HCT116 (cell line): ENCODE data around the gene IL10RB. TPM values are rescaled to one million over a fixed set of nuclear protein-coding genes. Genes with fewer than 3 reads are reported as not detected.

Experiments
- ATAC-seq: fragments of 200-7000 bp; cut with Tn5 transposase; 2 replicates; pipeline ENCODE4 v1.9.1; 2020; ENCODE audit warnings: mild to moderate bottlenecking, moderate library complexity
- BruUV-seq: library from RNA; stranded (reverse); fragments of 400-500 nt; replicated peaks from 2 replicates; lab custom pipeline; 2021; lab: Mats Ljungman, UMichigan
- CTCF ChIA-PET: fragments of 300-600 bp; sonication (Branson Sonifier 250); formaldehyde crosslinking; loops from one replicate; lab custom pipeline; 2021; ENCODE audit warnings: antibody characterized with exemption; lab: Charles Lee
- POLR2A ChIA-PET: fragments of 300-600, 350-600 bp; sonication (Branson Sonifier 250); formaldehyde crosslinking; loops from one replicate; lab custom pipeline; 2021; ENCODE audit warnings: antibody characterized with exemption; lab: Charles Lee
- RAD21 ChIA-PET, 2 experiments: fragments of 300-600 bp; sonication (Branson Sonifier 250); formaldehyde crosslinking; loops; one replicate each; lab custom pipeline; 2023; ENCODE audit warnings: low total read pairs in 2 of 2; ENCODE audit not compliant: uncharacterized antibody in 2 of 2, unreplicated experiment in 2 of 2, low non-redundant PET in 1 of 2; lab: Charles Lee
- DNase-seq: peaks from one replicate; pipeline ENCODE4 v3.0.0-alpha.2; 2010; ENCODE audit warnings: low read depth, low spot score
- H2AFZ ChIP-seq: fragments of 200-600 bp; shearing (Covaris generic), sonication (generic); 2 replicates; pipeline ENCODE4 v1.6.1; 2017; ENCODE audit warnings: low read depth, mixed run types, mixed read lengths, antibody characterized with exemption, low read length; ENCODE audit not compliant: poor library complexity, severe bottlenecking
- H3K27ac ChIP-seq: 2 replicates; pipeline ENCODE4 v1.5.1; 2012; ENCODE audit warnings: low read depth, low read length
- H3K27me3 ChIP-seq: fragments of 200-600 bp; sonication (generic); 2 replicates; pipeline ENCODE4 v1.6.1; 2016; ENCODE audit warnings: mixed run types, low read length, mixed read lengths; ENCODE audit not compliant: insufficient read depth
- H3K36me3 ChIP-seq, 2 experiments: fragments of 200-500 bp in 1 of 2; fragments of 200-600 bp in 1 of 2; sonication (Bioruptor generic) in 1 of 2; sonication (generic) in 1 of 2; 2 replicates each; pipeline versions ENCODE4 v1.5.1 to v1.6.1; 2014 to 2016; ENCODE audit warnings: low read length in 2 of 2, inconsistent platforms in 1 of 2, mixed read lengths in 1 of 2, mixed run types in 1 of 2; ENCODE audit not compliant: insufficient read depth in 2 of 2, control insufficient read depth in 1 of 2
- H3K4me1 ChIP-seq, 2 experiments: fragments of 200-600 bp in 1 of 2; sonication (generic) in 1 of 2; 2 replicates each; pipeline versions ENCODE4 v1.5.1 to v1.6.1; 2012 to 2017; ENCODE audit warnings: low read length in 2 of 2, inconsistent platforms in 1 of 2, mild to moderate bottlenecking in 1 of 2, mixed read lengths in 1 of 2, mixed run types in 1 of 2, moderate library complexity in 1 of 2; ENCODE audit not compliant: insufficient read depth in 2 of 2, control insufficient read depth in 1 of 2
- H3K4me2 ChIP-seq: fragments of 200-600 bp; sonication (generic); 2 replicates; pipeline ENCODE4 v1.6.1; 2017; ENCODE audit warnings: mixed run types, low read length, mixed read lengths
- H3K4me3 ChIP-seq, 2 experiments: fragments of 200-600 bp in 1 of 2; sonication (generic) in 1 of 2; replicated peaks in 1 of 2; 2 replicates each; pipeline ENCODE4 v1.5.1; 2011 to 2016; ENCODE audit warnings: low read length in 2 of 2, control low read depth in 1 of 2, low read depth in 1 of 2, mild to moderate bottlenecking in 1 of 2, mixed read lengths in 1 of 2, mixed run types in 1 of 2
- H3K79me2 ChIP-seq: fragments of 200-600 bp; sonication (generic); 2 replicates; pipeline ENCODE4 v1.6.1; 2017; ENCODE audit warnings: mild to moderate bottlenecking, mixed run types, low read length, moderate library complexity, mixed read lengths; ENCODE audit not compliant: insufficient read depth
- H3K9ac ChIP-seq: fragments of 200-600 bp; sonication (generic); 2 replicates; pipeline ENCODE4 v1.6.1; 2016; ENCODE audit warnings: low read length, mixed read lengths
- H3K9me2 ChIP-seq: fragments of 200-600 bp; sonication (generic), shearing (Covaris generic); 2 replicates; pipeline ENCODE4 v1.6.1; 2017; ENCODE audit warnings: mixed run types, mild to moderate bottlenecking, moderate library complexity; ENCODE audit not compliant: insufficient read depth
- H3K9me3 ChIP-seq, 2 experiments: fragments of 200-500 bp in 1 of 2; fragments of 200-600 bp in 1 of 2; sonication (Bioruptor generic) in 1 of 2; sonication (generic) in 1 of 2; 2 replicates each; pipeline ENCODE4 v1.6.1; 2014 to 2017; ENCODE audit warnings: low read length in 2 of 2, mixed read lengths in 2 of 2, inconsistent platforms in 1 of 2, low read depth in 1 of 2, mild to moderate bottlenecking in 1 of 2, mixed run types in 1 of 2, moderate library complexity in 1 of 2; ENCODE audit not compliant: control insufficient read depth in 1 of 2, insufficient read depth in 1 of 2
- H4K20me1 ChIP-seq: fragments of 200-600 bp; sonication (generic), shearing (Covaris generic); 2 replicates; pipeline ENCODE4 v1.6.1; 2017; ENCODE audit warnings: mixed run types, mild to moderate bottlenecking, moderate library complexity; ENCODE audit not compliant: insufficient read depth
- ATF3 ChIP-seq: IDR thresholded peaks from 2 replicates; pipeline ENCODE4 v1.6.1; 2012
- CBX3 ChIP-seq: IDR thresholded peaks from 2 replicates; pipeline ENCODE4 v1.6.1; 2012; ENCODE audit warnings: low read depth
- EGR1 ChIP-seq: IDR thresholded peaks from 2 replicates; pipeline ENCODE4 v1.6.1; 2012; ENCODE audit warnings: low read depth
- POLR2AphosphoS5 ChIP-seq: IDR thresholded peaks from 2 replicates; pipeline ENCODE4 v1.6.1; 2011; ENCODE audit warnings: mild to moderate bottlenecking, low read depth, low read length, moderate library complexity
- SRF ChIP-seq: IDR thresholded peaks from 2 replicates; pipeline ENCODE4 v1.6.1; 2012; ENCODE audit warnings: low read depth
- ZNF274 ChIP-seq: fragments of 200-500 bp; sonication (Bioruptor generic); IDR thresholded peaks from 2 replicates; pipeline ENCODE4 v1.6.1; 2014; ENCODE audit warnings: mild to moderate bottlenecking, low read depth, low read length, inconsistent platforms
- intact Hi-C: fragments of 100-400 bp; cut with micrococcal nuclease; formaldehyde crosslinking; loops from 2 replicates; pipeline ENCODE4 v1.10.0; 2022
- total RNA-seq: library from RNA; stranded (reverse); gene quantifications from one replicate; pipeline ENCODE4 v1.2.1, GENCODE V29; 2021; ENCODE audit not compliant: unreplicated experiment
- TF ChIP-seq, protein P1 (sequence below), 3 experiments: fragments of 200-600 bp in 1 of 3; sonication (generic) in 1 of 3; IDR thresholded peaks in 2 of 3; conservative IDR thresholded peaks in 1 of 3; 2 replicates each; pipeline ENCODE4 v1.5.1; 2012 to 2017; ENCODE audit warnings: low read depth in 2 of 3, low read length in 2 of 3, antibody characterized with exemption in 1 of 3, borderline replicate concordance in 1 of 3, control low read depth in 1 of 3, mild to moderate bottlenecking in 1 of 3, mixed read lengths in 1 of 3, mixed run types in 1 of 3, moderate library complexity in 1 of 3; ENCODE audit not compliant: insufficient read depth in 1 of 3
- TF ChIP-seq, protein P2 (sequence below): IDR thresholded peaks from 2 replicates; pipeline ENCODE4 v1.6.1; 2011; ENCODE audit warnings: mild to moderate bottlenecking, low read length, moderate library complexity; ENCODE audit not compliant: insufficient replicate concordance; ENCODE audit errors: extremely low read depth
- TF ChIP-seq, protein P3 (sequence below): IDR thresholded peaks from 2 replicates; pipeline ENCODE4 v1.6.1; 2012

The IL10RB gene
- total RNA-seq, 1 experiment from 2014 or later, result 13.7 TPM

- Histone ChIP-seq H3K4me2 (no peak overlapping the region), H3K79me2 (no peaks in the 10 kb centered on the region), H3K36me3 (no peaks in the 10 kb centered on the region), H3K27ac (no peak overlapping the region), H3K9ac (no peak overlapping the region), H3K4me3 (no peak overlapping the region), H3K27me3 (no peaks in the 10 kb centered on the region), H3K9me2 (no peaks in the 10 kb centered on the region), H3K9me3 (no peaks in the 10 kb centered on the region), H2AFZ (no peak overlapping the region), H4K20me1 (no peaks in the 10 kb centered on the region), H3K4me1 (peaks cover 12 to 20% of the 10 kb centered on the region in 2 experiments)
- DNase-seq (no peak), ATAC-seq (no peak)
- POLR2A ChIA-PET, result no interaction called here
- no TSS peak for BruUV-seq
- RAD21 ChIA-PET, result no interaction called here
- CTCF ChIA-PET, result no interaction called here
- TF ChIP-seq, protein P1, sequence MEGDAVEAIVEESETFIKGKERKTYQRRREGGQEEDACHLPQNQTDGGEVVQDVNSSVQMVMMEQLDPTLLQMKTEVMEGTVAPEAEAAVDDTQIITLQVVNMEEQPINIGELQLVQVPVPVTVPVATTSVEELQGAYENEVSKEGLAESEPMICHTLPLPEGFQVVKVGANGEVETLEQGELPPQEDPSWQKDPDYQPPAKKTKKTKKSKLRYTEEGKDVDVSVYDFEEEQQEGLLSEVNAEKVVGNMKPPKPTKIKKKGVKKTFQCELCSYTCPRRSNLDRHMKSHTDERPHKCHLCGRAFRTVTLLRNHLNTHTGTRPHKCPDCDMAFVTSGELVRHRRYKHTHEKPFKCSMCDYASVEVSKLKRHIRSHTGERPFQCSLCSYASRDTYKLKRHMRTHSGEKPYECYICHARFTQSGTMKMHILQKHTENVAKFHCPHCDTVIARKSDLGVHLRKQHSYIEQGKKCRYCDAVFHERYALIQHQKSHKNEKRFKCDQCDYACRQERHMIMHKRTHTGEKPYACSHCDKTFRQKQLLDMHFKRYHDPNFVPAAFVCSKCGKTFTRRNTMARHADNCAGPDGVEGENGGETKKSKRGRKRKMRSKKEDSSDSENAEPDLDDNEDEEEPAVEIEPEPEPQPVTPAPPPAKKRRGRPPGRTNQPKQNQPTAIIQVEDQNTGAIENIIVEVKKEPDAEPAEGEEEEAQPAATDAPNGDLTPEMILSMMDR (IDR thresholded peaks at IDR 0.05 in 2 of 3, conservative IDR thresholded peaks at IDR 0.05 in 1 of 3; ENCODE audit: borderline replicate concordance in 1 of 3, insufficient read depth in 1 of 3, low read depth in 2 of 3, low read length in 2 of 3), result no peak
- TF ChIP-seq EGR1, result no peak
- no peak for TF ChIP-seq ATF3
- no peak for TF ChIP-seq SRF
- no peak for TF ChIP-seq POLR2AphosphoS5
- TF ChIP-seq ZNF274, result no peak
- TF ChIP-seq, protein P2, sequence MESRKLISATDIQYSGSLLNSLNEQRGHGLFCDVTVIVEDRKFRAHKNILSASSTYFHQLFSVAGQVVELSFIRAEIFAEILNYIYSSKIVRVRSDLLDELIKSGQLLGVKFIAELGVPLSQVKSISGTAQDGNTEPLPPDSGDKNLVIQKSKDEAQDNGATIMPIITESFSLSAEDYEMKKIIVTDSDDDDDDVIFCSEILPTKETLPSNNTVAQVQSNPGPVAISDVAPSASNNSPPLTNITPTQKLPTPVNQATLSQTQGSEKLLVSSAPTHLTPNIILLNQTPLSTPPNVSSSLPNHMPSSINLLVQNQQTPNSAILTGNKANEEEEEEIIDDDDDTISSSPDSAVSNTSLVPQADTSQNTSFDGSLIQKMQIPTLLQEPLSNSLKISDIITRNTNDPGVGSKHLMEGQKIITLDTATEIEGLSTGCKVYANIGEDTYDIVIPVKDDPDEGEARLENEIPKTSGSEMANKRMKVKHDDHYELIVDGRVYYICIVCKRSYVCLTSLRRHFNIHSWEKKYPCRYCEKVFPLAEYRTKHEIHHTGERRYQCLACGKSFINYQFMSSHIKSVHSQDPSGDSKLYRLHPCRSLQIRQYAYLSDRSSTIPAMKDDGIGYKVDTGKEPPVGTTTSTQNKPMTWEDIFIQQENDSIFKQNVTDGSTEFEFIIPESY, result no peak
- TF ChIP-seq CBX3, result no peak
- TF ChIP-seq, protein P3, sequence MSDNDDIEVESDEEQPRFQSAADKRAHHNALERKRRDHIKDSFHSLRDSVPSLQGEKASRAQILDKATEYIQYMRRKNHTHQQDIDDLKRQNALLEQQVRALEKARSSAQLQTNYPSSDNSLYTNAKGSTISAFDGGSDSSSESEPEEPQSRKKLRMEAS, result no peak
- intact Hi-C loops, result no loop called here
Measured at GRCh38 chr21:33290441-33290840, 24.3 kb downstream of the IL10RB start.
